ENCODE measurements around the gene C1orf232.

C1orf232 gene

DNA sequence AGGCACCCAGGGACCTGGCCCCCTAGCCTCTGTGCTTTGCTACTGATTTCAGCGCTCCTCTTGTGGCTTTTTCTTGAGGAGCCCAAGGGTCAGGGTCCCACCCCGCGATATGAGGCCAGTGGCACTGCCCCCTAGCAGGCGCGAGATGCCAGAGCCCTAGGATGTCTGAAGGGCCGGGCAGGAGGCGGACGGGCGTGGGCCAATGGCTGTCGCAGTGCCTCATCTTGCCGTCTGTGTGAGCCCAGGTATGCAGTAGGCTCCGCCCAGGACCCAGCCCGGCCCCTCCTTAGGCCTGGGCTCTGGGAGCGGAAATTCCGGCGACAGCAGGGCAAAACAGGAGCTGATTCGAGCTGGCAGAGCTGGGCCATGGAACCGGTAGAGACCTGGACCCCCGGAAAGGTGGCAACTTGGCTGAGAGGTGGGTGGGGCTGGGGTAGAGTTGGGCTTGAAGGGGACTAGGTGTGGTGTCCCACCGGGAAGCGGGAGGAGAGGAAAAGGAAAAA, 8.5 kb upstream of the C1orf232 start, which contains the start of gene CNKSR1:
CNKSR1 (plus strand) TSS at position 310 of the 503 bp plus-strand sequence; CDS start at position 367, 57 bp downstream.
- peak within 1 kb of the TSS; percentile 66 for H3K27ac ChIP-seq
- no peak for TF ChIP-seq ZFX (IDR thresholded peaks at IDR 0.05; ENCODE audit: borderline replicate concordance)
- TF ChIP-seq, protein P1, sequence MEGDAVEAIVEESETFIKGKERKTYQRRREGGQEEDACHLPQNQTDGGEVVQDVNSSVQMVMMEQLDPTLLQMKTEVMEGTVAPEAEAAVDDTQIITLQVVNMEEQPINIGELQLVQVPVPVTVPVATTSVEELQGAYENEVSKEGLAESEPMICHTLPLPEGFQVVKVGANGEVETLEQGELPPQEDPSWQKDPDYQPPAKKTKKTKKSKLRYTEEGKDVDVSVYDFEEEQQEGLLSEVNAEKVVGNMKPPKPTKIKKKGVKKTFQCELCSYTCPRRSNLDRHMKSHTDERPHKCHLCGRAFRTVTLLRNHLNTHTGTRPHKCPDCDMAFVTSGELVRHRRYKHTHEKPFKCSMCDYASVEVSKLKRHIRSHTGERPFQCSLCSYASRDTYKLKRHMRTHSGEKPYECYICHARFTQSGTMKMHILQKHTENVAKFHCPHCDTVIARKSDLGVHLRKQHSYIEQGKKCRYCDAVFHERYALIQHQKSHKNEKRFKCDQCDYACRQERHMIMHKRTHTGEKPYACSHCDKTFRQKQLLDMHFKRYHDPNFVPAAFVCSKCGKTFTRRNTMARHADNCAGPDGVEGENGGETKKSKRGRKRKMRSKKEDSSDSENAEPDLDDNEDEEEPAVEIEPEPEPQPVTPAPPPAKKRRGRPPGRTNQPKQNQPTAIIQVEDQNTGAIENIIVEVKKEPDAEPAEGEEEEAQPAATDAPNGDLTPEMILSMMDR (IDR thresholded peaks at IDR 0.05) = peak; percentile 84

- TF ChIP-seq, protein P1 (IDR thresholded peaks at IDR 0.05) = no peak
- TF ChIP-seq ZFX (IDR thresholded peaks at IDR 0.05; ENCODE audit: borderline replicate concordance) = no peak
- no peak overlapping the region for H3K27ac ChIP-seq
These were observed 6.6 kb upstream of the C1orf232 start for GRCh38 chr1:26175346-26175745.

DNA sequence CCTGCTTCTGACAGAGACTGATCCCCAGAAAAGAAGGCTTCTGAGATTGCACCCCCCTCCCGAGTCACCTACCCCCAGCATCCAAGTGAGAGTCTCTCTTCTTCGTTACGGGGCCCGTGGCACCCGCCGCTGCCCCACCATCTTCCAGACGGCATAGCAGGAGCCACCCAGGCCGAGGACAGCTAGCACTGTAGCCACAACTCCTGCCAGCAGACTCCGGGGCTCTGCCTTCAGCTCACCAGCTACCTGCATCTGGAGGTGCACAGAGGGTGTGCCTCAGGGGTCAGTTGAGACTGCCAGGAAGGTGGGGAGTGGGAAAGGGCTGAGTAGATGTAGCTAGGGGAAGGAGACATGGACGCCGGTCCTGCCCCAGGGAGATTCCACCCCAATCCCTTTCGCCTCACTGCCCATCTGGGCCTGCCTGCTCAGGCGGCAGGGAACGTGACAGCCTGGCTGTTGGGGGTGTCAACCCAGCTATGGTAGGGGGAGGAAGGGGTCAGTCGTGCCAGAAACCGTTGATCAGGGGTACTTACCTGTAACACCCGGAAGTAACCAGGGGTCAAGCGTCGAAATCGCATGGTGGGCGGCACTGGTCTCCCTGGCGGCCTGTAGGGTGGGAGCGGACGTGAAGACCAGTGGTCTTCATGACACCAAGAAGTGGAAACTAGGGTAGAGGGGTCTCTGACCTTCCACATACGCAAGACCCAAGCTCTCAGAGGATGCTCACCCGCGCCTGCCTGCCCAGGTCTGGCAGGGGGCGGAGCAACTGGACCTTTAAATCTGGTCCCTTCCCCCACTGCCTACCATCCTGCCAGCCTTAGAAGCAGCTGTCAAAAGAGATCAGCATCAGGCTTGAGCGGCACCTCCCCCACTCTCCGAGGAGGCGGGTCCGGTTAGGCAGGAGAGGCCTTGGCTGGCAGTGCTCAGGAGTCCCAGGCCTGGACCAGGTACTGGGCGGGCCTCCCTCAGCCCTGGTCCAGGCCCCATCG, 2.6 kb upstream of the C1orf232 start, which contains the start of gene ZNF593OS:
ZNF593OS (minus strand) TSS at position 749 of the 989 bp plus-strand sequence; CDS start at position 578, 171 bp downstream.
- no peak within 1 kb of the TSS for H3K27ac ChIP-seq
- no peak for TF ChIP-seq ZFX (IDR thresholded peaks at IDR 0.05; ENCODE audit: borderline replicate concordance)
- TF ChIP-seq, protein P1 (IDR thresholded peaks at IDR 0.05) = no peak

GRCh38 chr1:26170472-26170821, 1.7 kb upstream of the C1orf232 start:
- peak overlapping the region; percentile 62 for H3K27ac ChIP-seq
- TF ChIP-seq, protein P1 (IDR thresholded peaks at IDR 0.05) = no peak
- no peak for TF ChIP-seq ZFX (IDR thresholded peaks at IDR 0.05; ENCODE audit: borderline replicate concordance)

- peak within 1 kb of the TSS; percentile 62 for H3K27ac ChIP-seq
- no peak for TF ChIP-seq ZFX (IDR thresholded peaks at IDR 0.05; ENCODE audit: borderline replicate concordance)
- TF ChIP-seq, protein P1 (IDR thresholded peaks at IDR 0.05) = peak; percentile 97
These were observed 1.1 kb upstream of the C1orf232 start, which contains the start of gene ZNF593 for GRCh38 chr1:26169669-26170471. ZNF593 (plus strand) TSS chr1:26169908; CDS start chr1:26169984, 76 bp downstream.

DNA sequence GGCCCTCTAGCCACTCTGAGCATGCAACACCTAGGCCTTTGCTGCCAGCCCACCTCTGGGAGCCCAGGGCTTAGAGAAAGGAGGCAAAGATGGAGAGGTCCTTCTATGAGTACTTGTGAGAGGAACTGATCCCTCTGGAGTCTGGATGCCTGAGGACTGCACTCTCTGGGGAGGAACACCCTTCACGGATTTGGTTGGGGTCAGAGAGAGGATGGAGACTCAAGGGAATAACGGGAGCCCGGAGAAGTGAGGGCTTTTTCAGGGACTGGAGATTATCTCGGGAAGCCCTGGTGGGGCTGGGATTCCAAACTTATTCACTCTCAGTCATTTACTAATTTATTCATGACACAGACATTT, 413 bp upstream of the C1orf232 start:
- H3K27ac ChIP-seq = no peak overlapping the region
- TF ChIP-seq ZFX (IDR thresholded peaks at IDR 0.05; ENCODE audit: borderline replicate concordance) = no peak
- TF ChIP-seq, protein P1 (IDR thresholded peaks at IDR 0.05) = no peak

Data from 22Rv1 (cell line).